Stimulated activated CD4-positive, alpha-beta T cell treated with anti-CD3 and anti-CD28 coated beads, Interleukin-1b, Interleukin-23, amount 100 ng/mL, for 24 hours (primary cell): ENCODE results near the gene CCDC187.

Experiments
- DNase-seq, 4 experiments: peaks; one replicate each; pipeline ENCODE4 v3.0.0-alpha.2; 2020; ENCODE audit warnings: low read depth in 4 of 4, low spot score in 1 of 4

Gene CCDC187

DNA sequence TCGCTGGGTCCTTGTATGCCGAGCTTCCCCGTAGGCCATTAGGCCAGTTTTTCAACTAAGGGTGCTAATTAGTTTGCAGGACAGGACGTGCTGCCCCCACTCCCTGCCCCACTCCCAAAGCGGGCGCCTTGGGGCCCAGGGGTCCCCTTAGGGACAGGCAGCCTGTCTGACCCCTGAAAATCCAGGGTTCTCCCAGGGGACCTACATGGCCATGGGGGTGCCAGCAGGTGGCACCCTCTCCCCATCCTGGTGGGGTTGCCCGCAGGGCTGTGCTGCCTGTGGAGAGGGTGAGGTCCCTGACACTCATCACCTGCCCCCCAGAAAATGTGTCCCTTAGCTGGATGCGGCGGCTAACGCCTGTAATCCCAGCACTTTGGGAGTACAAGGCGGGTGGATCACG, 8.5 kb upstream of the CCDC187 start:
- DNase-seq = peak in 1 of 4 experiments; percentile 23

DNA sequence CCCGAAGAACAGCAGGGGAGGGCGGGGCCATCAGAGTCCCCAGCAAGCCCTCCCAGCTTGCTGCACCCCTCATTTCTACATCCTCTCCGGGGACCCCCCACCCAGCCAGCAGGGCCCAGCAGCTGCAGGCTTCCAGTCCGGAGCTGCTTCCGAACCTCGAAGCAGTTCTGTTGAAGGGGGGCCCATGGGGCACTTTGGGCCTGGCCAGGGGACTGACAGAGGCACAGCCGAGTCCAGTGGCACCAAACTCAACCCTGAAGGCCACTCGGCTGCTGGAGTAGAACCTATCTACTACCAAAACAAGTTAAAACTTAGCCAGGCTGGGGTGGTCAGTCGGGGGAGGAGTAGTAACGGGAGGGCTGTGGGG, 8.1 kb upstream of the CCDC187 start:
- DNase-seq = no peak

DNA sequence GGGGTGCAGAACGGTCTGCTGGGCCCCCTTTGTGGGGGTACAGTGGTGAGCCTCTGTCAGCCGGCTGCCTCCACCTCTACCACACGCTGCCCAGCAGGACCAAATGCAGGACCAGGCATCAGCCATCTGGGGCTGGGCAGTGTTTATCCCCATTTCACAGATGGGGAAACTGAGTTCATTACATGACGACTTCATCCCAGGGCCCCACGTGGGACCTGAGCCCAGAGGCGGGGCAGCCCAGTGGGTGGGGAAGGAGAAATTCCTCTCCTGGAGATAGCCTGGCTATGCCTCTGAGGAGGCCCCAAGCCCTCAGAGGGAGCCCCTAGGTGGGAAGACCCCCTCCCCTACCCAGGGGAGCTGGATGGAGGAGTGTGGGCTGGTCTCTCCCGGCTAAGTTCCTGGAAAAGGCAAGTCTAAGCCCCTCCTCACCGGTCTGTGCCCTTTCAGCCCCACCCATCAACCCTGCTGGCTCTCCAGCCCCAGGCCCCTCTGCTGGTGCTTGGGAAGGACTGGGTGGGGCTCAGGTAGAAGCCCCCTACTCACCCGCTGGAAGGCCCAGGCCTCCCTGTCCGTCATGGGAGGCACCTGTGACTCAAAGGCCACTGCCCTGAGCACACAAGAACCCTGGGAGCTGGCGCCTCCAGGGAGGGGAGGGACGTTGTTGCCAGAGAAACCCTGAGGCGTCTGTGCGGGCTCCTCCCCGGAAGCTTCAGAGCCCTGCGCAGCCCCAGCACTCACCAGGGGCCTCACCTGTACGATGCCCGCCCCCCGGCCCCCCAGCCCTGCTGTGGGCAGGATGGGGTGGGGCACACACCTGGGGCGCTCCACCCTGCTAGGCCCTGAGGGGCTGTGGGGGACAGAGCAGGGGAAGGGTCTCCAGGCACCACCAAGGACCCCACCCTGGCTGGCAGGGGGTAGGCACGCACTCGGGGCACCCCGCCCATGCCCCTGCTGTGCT, 7.4 kb upstream of the CCDC187 start:
- DNase-seq = no peak

DNA sequence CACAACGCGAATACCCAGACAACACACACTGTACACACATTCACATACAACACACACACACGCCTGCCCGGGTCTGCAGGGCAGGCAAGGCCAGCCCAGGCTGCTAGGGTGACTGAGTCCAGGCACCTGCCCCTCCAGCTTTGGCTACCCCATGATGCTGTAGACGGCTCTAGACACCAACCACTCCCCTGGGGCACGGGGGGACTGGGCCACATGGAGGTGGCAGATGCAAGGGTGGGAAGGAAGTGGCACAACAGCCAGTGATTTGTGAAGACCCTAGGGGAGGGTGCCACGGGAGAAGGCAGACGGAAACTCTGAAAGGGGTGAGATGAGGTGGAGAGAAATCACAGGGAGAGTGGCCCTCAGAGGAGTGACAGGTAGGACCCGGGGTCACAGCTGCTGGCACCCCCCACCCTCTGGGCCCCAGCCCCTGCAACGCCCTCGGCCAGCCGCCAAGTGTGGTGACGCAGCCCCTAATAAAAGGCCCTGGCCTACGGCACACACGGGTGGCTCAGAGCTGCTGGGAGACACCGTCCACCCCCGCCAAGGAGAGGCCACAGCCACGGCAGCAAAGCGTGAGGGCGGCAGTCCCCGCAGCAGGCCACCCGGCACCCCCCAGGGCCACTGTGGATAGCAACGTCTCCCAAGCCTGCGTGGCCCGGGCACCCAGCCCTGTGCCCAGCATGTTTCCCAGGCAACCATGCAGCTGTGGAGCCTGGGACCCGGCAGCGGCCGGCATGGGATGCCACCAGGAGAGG, 6.6 kb upstream of the CCDC187 start:
- no peak for DNase-seq

DNA sequence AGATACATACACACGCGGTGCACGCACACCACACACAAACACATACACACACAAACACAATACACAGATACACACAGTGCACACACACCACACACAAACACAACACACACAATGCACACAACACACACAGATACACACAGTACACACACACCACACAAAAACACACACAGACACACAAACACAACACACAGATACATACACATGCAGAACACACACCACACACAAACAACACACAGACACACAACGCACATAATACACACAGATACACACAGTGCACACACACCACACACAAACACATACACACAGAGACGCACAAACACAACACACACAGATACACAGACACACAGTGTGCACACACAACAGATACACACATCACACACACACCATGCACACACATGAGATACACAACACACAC, 5.9 kb upstream of the CCDC187 start:
- DNase-seq = no peak

DNA sequence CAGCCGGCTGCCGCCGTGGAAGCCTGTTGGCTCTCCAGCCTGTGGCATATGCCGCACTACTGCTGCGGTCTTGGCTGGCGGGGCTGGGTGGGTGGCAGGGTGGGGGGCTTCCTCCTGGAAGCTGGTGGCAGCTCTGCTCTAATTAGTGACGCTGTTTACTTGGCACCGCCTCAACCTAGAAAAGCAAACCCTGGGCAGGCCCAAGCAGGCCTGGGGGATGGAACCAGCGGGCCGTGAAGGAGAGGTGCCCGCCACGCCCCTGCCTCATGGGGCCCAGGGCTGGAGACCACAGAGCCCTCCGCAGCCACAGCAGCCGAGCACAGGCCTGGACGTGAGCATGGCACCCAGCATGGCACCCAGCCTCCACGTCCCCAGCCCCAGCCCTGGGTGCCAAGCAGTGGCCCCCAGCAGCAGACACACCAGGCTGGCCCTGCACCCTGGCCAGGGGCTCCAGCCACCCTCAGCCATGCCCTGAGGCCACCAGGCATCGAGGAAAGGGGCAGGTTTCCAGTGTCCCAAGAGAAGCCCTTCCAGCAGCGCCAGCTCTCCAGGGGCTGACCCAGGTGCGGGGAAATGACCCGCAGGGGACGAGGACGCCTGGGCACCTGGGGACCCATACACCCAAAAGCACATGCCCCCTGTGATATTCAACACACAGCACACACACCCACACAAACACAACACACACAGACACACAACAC, 5.4 kb upstream of the CCDC187 start:
- DNase-seq = no peak

DNA sequence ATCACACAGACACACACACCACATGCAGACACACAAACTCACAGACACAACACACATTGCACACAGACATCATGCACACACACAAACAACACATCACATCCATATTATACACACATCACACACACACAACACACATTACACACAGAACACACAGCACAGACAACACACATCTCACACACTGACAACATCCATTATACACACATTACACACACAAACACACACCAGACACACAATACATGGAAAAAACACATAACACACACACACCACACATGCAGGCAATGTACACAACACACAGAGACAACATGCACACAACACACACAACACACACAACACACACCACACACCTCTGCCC, 4.8 kb upstream of the CCDC187 start:
- no peak for DNase-seq

DNA sequence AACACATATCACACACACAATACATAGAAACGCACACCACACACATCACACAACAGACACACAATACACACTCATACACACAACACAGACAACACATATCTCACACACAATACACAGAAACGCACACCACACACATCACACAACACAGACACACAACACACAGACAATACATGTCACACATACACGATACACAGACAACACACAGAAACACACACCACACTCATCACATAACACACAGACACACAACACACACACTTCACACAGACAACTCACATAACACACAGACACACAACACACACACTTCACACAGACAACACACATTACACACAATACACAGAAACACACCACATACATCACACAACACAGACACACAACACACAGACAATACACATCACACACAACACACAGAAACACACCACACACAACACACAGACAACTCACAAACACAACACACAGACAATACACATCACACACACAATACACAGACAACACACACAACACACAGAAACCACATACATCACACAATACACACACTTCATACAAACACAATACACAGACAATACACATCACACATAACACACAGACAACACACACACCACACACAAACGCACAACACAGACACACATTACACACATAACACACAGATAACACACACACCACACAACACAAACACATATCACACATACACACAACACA, 4.3 kb upstream of the CCDC187 start:
- no peak for DNase-seq

DNA sequence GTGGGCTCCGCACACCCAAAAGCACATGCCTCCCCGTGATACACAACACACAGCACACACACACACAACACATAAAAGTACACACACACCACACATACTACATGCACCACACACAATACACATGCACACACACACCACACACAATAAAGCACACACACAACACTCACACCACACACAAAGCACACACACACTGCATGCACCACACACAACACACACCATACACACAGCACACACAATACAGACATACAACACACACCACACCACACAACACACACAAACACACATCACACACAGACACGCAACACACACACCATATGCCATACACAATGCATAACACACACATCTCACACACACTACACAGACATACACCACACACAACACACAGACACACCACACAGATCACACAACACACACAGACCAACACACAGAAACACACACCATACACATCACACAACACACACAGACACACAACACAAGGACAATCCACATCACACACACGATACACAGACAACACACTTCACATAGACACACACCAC, 3.4 kb upstream of the CCDC187 start:
- no peak for DNase-seq

DNA sequence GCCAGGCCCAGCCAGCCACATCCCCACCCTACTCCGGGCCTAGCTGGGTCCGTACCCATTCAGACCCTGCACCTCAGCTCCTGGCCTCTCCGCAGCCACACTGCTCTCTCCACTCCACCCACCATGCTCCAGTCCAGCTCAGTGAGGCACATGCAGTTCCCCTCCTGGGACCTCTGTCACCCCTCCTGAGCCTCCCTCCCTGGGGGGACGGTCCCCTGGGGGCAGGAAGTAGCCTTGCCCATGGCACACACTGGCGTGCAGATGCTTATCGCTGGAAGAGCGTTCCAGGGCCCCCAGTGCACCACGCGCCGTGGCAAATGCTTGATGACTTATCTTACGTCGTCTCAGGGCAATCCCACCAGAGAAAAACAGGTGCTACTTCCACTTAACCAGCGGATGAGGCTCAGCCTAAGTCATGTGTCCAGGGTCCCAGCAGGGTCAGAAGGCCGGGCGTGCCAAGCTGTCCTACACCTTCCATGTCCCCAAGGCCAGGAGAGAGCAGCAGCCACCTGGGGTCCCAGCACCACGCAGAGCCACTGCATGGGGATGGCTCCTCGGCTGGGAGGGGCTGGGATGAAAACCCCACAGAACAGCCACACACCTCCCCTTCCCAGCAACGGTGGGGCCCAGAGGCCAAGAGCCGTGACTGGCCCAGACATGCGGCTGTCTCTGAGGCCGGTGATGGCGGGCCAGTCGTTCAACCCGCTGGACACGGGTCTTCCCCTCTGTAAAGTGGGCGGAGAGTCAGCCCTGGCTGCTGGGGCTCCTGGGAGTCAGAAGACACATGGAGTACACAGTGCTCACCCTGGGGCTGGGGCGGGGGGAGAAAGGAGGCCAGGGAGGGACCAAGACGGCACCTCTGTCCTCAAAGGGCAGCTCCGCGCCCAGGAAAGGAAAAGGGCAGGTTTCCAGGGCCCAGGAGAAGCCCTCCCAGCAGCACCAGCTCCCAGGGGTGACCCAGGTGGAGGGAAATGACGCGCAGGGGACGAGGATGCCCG, 2.6 kb upstream of the CCDC187 start:
- no peak for DNase-seq

DNA sequence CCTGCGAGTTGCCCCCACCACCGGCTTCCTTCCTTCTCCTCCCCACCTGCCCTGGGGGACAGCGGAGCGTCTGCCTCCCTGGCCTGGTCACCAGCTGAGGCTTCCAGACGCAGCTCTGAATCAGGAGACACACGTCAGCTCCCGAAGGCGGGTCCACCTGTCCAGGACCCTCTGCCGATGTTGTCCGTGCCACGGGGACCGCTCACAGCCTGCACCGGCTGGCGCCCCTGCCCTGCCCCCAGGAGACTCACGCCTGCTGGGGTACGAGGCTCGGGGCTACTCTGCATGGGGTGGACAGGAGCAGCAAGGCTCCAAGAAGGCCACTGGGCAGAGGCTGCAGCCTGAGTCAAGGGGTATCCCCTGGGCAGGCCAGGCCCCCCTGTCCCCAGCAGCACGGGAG, 1.9 kb upstream of the CCDC187 start:
- DNase-seq = no peak

DNA sequence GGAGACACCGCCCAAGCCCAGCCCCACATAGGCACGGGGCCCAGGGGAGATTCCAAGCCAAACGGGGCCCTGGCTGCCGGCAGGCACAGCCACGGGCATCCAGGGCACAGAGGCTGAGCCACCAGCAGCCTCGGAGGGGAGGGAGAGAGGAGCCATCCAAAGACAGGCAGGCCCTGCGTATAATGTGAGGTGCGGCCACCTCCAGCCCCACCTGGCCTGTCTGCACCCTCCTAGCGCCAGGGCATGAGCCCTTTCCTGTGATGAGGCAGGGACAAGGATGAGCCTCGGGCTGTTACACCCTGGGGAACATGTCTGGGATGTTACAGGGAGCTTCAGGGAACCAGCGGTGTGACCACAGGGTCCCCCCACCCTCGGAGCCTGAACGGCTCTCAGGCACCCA, 1.1 kb upstream of the CCDC187 start:
- DNase-seq = no peak

DNA sequence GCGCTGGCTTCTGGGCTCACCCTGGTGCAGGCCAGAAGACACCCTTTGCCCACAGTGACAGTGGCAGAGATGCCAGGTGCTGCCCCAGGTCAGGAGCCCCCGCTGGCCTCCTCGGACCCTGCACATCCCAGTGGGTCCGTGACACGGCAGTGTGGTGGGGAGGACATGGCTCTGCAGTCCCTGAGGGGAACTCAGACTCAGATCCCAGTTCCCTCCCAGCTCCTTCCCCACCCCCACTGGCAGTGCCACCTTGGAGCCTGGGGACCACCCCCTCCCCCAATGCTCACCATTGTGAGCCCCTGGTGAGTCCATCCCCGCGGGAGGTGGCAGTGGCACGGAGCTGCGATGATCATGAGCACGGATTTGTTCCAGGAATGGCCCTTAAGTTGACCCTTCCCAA, 562 bp upstream of the CCDC187 start:
- no peak for DNase-seq

DNA sequence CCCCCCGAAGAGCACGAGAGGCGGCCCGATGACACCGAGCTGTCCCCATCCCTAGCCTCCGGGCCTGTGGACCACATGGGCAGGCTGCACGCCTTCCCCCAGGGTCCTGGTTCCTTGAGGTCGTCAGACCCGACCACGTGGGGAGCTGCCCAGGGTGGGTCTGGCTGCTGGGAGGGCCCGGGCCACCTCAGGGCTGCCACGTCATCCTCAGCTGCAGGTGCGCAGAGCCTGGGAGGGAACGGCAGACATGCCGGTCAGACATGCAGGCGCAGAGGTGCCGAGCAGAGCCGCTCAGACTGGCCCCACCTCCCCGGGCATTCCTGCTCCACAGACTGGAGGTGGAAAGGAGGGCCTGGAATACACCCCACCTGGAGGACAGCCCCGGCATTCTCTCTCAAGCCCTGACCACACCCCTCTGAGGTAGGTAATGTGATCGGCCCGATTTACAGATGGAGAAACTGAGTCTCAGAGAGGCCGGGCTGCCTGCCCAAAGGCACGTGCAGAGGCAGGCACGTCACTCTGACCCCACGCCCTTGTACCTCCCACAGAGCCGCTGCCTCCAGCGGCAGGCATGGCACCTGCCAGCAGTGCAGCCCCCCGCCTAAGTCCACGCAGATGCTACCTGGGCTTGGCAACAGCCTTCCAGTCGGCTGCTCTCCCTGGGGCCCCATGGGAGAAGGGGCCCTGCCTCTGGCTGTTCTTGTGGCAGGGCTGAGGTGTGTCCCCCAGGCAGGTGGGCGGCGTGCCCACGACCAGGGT, 649 bp downstream of the CCDC187 start:
- no peak for DNase-seq

DNA sequence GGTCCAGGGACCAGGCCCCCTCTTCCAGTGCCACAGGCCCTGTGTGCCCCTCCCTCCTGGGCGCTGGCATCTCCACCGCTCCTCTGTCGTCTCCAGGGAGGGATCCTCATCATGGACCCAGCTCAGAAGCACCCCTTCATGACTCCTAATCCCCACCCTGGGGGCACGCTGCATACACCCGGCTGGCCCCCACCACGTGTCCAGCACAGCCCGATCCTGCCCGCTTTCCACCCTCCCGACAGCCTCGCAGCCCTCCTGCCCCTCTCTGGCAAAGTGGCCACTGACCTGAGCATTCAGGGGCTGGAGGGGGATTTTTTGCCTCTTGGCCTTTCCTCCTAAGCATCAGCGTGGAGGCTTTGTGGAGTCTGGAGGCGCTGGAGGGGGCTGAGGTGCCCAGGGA, 1.4 kb downstream of the CCDC187 start:
- no peak for DNase-seq

DNA sequence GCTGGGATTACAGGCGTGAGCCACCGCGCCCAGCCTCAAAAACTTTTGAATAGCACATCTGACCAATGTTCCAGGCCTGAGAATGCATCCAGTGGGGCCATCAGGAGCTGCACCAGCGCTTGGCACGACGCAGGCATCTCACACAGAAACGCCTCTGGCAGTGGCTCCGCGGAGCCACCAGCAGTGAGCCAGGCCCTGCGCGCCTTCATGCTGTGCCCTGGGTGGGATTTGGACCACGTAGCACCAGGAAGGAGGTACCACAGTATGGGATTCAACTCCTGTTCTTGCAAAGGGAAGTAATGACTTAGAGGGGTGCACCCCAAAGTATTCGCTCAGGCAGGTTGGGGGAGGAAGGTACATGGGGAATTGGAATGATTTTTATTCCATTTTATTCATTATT, 3.0 kb downstream of the CCDC187 start:
- no peak for DNase-seq

DNA sequence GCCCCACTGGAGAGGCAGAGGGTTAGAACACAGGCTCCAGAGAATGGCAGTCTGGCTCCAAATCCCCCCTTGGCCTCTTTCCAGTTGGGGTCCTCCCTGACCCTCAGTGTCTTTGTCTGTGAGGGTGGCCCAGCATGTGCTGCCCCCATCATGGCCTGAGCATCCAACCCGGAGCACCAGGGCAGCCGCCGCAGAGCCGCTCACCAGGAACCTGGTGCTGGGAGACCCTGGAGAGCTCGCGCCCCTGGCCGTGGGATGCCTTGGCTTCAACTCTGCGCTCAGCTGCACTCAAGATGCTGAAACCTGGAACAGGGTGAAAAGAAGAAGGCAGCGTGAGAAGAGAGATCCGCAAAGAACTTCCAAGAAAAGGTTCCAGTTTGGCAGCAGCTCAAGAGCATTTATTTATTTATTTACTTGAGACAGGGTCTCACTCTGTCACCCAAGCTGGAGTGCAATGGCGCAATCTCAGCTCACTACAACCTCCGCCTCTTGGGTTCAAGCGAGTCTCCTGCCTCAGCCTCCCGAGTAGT, 3.8 kb downstream of the CCDC187 start:
- DNase-seq = no peak

DNA sequence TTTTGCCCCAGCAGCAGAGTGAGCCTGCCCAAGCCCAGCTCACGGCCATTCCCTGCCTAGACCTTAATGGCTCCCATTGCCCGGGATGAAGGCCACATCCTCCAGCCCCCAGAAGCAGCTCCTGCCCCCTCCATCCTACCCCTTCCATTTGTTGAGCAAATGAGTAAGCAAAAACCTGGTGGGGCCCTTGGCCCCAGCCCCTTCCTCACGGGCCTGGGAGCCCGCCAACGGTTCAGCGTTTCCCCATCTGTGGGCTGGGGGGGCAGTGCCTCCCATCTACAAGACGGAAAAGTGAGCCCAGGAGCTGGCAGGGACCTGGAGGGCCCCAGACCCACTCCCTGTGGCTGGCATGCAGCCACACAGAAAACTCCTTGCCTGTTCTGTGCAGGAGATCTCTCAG, 4.4 kb downstream of the CCDC187 start:
- DNase-seq = no peak

DNA sequence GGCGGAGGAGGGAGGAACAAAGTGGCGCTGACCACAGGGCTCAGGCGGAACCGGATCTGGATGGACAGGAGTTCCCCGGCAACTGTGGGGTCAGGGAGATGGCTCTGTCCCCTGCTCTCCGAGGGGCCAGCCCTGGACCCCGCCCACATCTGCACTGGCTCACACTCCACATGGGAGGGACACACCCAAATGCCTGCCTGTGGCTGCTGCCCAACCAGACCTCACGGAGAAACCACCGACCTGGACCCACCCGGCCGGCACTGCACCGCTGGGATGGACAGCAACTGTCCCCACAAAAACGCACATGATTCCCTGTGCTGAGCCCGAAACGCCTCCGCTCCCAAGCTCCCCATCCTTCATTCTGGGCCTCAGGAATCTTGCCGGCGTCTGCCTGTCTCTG, 4.8 kb downstream of the CCDC187 start:
- no peak for DNase-seq
